HL-60 (cell line): ENCODE results near the gene CHD2.

Experiments used
- DNase-seq, 2 experiments: peaks; one replicate each; pipeline ENCODE4 v3.0.0-alpha.2; 2010 to 2020; ENCODE audit warnings: low read depth in 1 of 2, low spot score in 1 of 2
- H3K27ac ChIP-seq: fragments of 250-450 bp; sonication (Bioruptor Pico); replicated peaks from 2 replicates; pipeline ENCODE4 v1.5.1; 2020; ENCODE audit warnings: mild to moderate bottlenecking, moderate library complexity
- H3K27me3 ChIP-seq: fragments of 250-450 bp; sonication (Bioruptor Pico); 2 replicates; pipeline ENCODE4 v1.5.1; 2021; ENCODE audit warnings: mild to moderate bottlenecking, moderate library complexity; ENCODE audit not compliant: insufficient read depth, poor library complexity, severe bottlenecking
- H3K4me3 ChIP-seq: replicated peaks from 2 replicates; pipeline ENCODE4 v1.5.1; 2011; ENCODE audit warnings: mild to moderate bottlenecking, control low read depth, low read length; ENCODE audit not compliant: insufficient read depth
- GABPA ChIP-seq: IDR thresholded peaks from 2 replicates; pipeline ENCODE4 v1.6.1; 2012; ENCODE audit warnings: low read depth
- POLR2AphosphoS5 ChIP-seq: IDR thresholded peaks from 2 replicates; pipeline ENCODE4 v1.6.1; 2012; ENCODE audit warnings: low read depth
- REST ChIP-seq: IDR thresholded peaks from 2 replicates; pipeline ENCODE4 v1.6.1; 2012; ENCODE audit warnings: low read depth; ENCODE audit not compliant: insufficient replicate concordance
- SPI1 ChIP-seq: IDR thresholded peaks from 2 replicates; pipeline ENCODE4 v1.6.1; 2012; ENCODE audit warnings: low read depth, mild to moderate bottlenecking, borderline replicate concordance
- TF ChIP-seq, protein P1 (sequence below): IDR thresholded peaks from one replicate; pipeline ENCODE4 v1.5.1; 2011; ENCODE audit warnings: low read length, control low read depth, inconsistent platforms; ENCODE audit not compliant: insufficient read depth

The CHD2 gene

GRCh38 chr15:92941668-92942067 lies 41.5 kb downstream of the CHD2 start:
- no peak overlapping the region for H3K27ac ChIP-seq
- no peak for TF ChIP-seq SPI1
- no peak for TF ChIP-seq REST
- no peak for TF ChIP-seq POLR2AphosphoS5
- no peak for TF ChIP-seq GABPA
- TF ChIP-seq, protein P1, sequence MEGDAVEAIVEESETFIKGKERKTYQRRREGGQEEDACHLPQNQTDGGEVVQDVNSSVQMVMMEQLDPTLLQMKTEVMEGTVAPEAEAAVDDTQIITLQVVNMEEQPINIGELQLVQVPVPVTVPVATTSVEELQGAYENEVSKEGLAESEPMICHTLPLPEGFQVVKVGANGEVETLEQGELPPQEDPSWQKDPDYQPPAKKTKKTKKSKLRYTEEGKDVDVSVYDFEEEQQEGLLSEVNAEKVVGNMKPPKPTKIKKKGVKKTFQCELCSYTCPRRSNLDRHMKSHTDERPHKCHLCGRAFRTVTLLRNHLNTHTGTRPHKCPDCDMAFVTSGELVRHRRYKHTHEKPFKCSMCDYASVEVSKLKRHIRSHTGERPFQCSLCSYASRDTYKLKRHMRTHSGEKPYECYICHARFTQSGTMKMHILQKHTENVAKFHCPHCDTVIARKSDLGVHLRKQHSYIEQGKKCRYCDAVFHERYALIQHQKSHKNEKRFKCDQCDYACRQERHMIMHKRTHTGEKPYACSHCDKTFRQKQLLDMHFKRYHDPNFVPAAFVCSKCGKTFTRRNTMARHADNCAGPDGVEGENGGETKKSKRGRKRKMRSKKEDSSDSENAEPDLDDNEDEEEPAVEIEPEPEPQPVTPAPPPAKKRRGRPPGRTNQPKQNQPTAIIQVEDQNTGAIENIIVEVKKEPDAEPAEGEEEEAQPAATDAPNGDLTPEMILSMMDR, result no peak
- no peaks in the 10 kb centered on the region for H3K27me3 ChIP-seq
- no peak overlapping the region for H3K4me3 ChIP-seq
- no peak for DNase-seq

DNA sequence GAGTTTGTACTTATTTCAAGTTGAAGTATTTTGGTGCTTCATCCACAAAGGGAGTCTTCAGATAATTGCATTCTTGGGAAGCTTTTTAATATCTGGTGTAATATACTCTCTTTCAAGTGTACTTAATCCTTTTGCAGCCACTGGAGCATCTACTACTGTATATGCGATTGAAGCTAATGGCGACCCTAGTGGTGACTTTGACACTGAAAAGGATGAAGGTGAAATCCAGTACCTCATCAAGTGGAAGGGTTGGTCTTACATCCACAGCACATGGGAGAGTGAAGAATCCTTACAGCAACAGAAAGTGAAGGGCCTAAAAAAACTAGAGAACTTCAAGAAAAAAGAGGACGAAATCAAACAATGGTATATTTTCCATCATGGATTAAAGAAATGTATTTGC lies 42.6 kb downstream of the CHD2 start:
- Histone ChIP-seq H3K27me3 (no peaks in the 10 kb centered on the region), H3K27ac (no peak overlapping the region), H3K4me3 (no peak overlapping the region)
- no peak for DNase-seq
- TF ChIP-seq, protein P1, result no peak
- TF ChIP-seq SPI1 (no peak), POLR2AphosphoS5 (no peak), GABPA (no peak), REST (no peak)

DNA sequence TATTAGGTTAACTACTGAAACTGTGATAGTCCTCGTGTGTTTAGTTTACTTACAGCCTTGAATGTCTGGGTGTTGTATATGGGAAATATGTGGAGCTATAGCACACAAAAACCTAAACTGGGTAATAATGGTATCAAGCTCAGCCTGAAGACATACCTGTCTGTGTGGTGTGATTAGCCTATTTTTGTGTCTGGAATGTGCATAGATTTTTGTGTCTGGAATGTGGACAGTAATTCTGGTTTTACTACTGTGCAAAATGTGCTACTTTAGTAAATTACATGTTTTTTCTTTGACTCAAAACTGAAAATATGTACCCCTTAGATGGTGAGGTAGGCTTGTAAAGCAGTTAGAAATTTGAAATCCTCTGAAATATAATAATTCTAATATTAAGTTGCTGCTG lies 43.5 kb downstream of the CHD2 start:
- no peak for TF ChIP-seq REST
- no peak for TF ChIP-seq SPI1
- TF ChIP-seq, protein P1, result no peak
- no peak for TF ChIP-seq GABPA
- TF ChIP-seq POLR2AphosphoS5, result no peak
- Histone ChIP-seq H3K27me3 (no peaks in the 10 kb centered on the region), H3K4me3 (no peak overlapping the region), H3K27ac (no peak overlapping the region)
- DNase-seq, result no peak
